Measurements from ENCODE around the gene APOM.

GRCh38 chr6:31614684-31615578, 40.8 kb upstream of the APOM start, which contains the start of gene AIF1:
- TF ChIP-seq, protein P1, sequence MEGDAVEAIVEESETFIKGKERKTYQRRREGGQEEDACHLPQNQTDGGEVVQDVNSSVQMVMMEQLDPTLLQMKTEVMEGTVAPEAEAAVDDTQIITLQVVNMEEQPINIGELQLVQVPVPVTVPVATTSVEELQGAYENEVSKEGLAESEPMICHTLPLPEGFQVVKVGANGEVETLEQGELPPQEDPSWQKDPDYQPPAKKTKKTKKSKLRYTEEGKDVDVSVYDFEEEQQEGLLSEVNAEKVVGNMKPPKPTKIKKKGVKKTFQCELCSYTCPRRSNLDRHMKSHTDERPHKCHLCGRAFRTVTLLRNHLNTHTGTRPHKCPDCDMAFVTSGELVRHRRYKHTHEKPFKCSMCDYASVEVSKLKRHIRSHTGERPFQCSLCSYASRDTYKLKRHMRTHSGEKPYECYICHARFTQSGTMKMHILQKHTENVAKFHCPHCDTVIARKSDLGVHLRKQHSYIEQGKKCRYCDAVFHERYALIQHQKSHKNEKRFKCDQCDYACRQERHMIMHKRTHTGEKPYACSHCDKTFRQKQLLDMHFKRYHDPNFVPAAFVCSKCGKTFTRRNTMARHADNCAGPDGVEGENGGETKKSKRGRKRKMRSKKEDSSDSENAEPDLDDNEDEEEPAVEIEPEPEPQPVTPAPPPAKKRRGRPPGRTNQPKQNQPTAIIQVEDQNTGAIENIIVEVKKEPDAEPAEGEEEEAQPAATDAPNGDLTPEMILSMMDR (IDR thresholded peaks at IDR 0.05), result no peak
- TF ChIP-seq POLR2A (IDR thresholded peaks at IDR 0.05), result no peak

Measured in thyroid gland (tissue), 4 donors.